HUDEP-2 (cell line): Measurements from ENCODE around the gene ZNF772.

Source experiments
- DNase-seq, 76 experiments: peaks; one replicate each; lab custom pipeline; 2025; ENCODE audit not compliant: unreplicated experiment in 76 of 76; lab: John Stamatoyannopoulos, UW

Gene ZNF772

GRCh38 chr19:57436417-57436816, 40.9 kb downstream of the ZNF772 start:
- DNase-seq, result peak in 73 of 76 experiments; percentile 3 to 86 (median 60)

GRCh38 chr19:57435062-57435978, 42.0 kb downstream of the ZNF772 start, which contains the start of gene ZNF749:
TSS of gene ZNF749 (plus strand) at chr19:57435325. CDS start at chr19:57435579, 254 bp downstream.
- peak; percentile 70 to 99 (median 98) for DNase-seq

- DNase-seq, result peak in 2 of 76 experiments; percentile 46 to 73
Measured at GRCh38 chr19:57434386-57435061, 42.8 kb downstream of the ZNF772 start.

- DNase-seq, result no peak
Measured at GRCh38 chr19:57421037-57421436, 56.3 kb downstream of the ZNF772 start.

GRCh38 chr19:57419439-57419838, 57.9 kb downstream of the ZNF772 start:
- no peak for DNase-seq
